ENCODE results near the gene ITGA1.

- TF ChIP-seq CTCF (conservative IDR thresholded peaks at IDR 0.05), result no peak
- no peak for TF ChIP-seq EZH2 (IDR thresholded peaks at IDR 0.05; ENCODE audit: low read depth)
Observed at GRCh38 chr5:52990528-52990925, 202.8 kb downstream of the ITGA1 start.
